Panc1 (cell line): ENCODE measurements around the gene TEAD4. TPM values are rescaled to one million over a fixed set of nuclear protein-coding genes. Genes with fewer than 3 reads are reported as not detected.

ENCODE experiments used
- ATAC-seq: fragments of 200-7000 bp; cut with Tn5 transposase; 2 replicates; pipeline ENCODE4 v1.9.1; 2020; ENCODE audit warnings: mild to moderate bottlenecking, moderate library complexity
- BruUV-seq: library from RNA; stranded (reverse); fragments of 400-500 nt; replicated peaks from 2 replicates; lab custom pipeline; 2021; lab: Mats Ljungman, UMichigan
- CTCF ChIA-PET: fragments of 300-600 bp; sonication (Branson Sonifier 250); formaldehyde crosslinking; loops from one replicate; lab custom pipeline; 2022; ENCODE audit warnings: antibody characterized with exemption; lab: Charles Lee
- POLR2A ChIA-PET: fragments of 300-600 bp; sonication (Branson Sonifier 250); formaldehyde crosslinking; loops from one replicate; lab custom pipeline; 2022; ENCODE audit warnings: antibody characterized with exemption; lab: Charles Lee
- DNase-seq: peaks from one replicate; pipeline ENCODE4 v3.0.0-alpha.2; 2010; ENCODE audit warnings: low read depth, low spot score
- H3K27ac ChIP-seq: 2 replicates; pipeline ENCODE4 v1.5.1; 2011; ENCODE audit warnings: mild to moderate bottlenecking, low read length, inconsistent platforms
- H3K27me3 ChIP-seq: fragments of 200-500 bp; sonication (Bioruptor generic); 2 replicates; pipeline ENCODE4 v1.6.0; 2014; ENCODE audit warnings: low read length, inconsistent platforms; ENCODE audit not compliant: control insufficient read depth, insufficient read depth
- H3K36me3 ChIP-seq: fragments of 200-500 bp; sonication (Bioruptor generic); 2 replicates; pipeline ENCODE4 v1.5.1; 2014; ENCODE audit warnings: inconsistent platforms, mild to moderate bottlenecking, low read length, moderate library complexity; ENCODE audit not compliant: control insufficient read depth, insufficient read depth
- H3K4me1 ChIP-seq: 2 replicates; pipeline ENCODE4 v1.5.1; 2011; ENCODE audit warnings: inconsistent platforms, mild to moderate bottlenecking, low read length, moderate library complexity; ENCODE audit not compliant: control insufficient read depth, insufficient read depth
- H3K4me3 ChIP-seq, 2 experiments: 2 replicates each; pipeline ENCODE4 v1.5.1; 2011 to 2012; ENCODE audit warnings: low read depth in 2 of 2, low read length in 2 of 2, mild to moderate bottlenecking in 2 of 2, inconsistent platforms in 1 of 2, moderate library complexity in 1 of 2
- H3K9me3 ChIP-seq: fragments of 200-500 bp; sonication (Bioruptor generic); 2 replicates; pipeline ENCODE4 v1.5.1; 2014; ENCODE audit warnings: low read depth, mild to moderate bottlenecking, inconsistent platforms, low read length, moderate library complexity; ENCODE audit not compliant: control insufficient read depth, insufficient read depth
- POLR2AphosphoS5 ChIP-seq: IDR thresholded peaks from 2 replicates; pipeline ENCODE4 v1.6.1; 2012; ENCODE audit warnings: mild to moderate bottlenecking, low read depth, low read length, moderate library complexity
- SIN3A ChIP-seq: IDR thresholded peaks from 2 replicates; pipeline ENCODE4 v1.6.1; 2012; ENCODE audit warnings: low read depth, mild to moderate bottlenecking, low read length, moderate library complexity, borderline replicate concordance; ENCODE audit not compliant: insufficient read depth
- TCF7L2 ChIP-seq: IDR thresholded peaks from 2 replicates; pipeline ENCODE4 v1.6.1; 2011; ENCODE audit warnings: mild to moderate bottlenecking, low read depth, low read length, inconsistent platforms
- in situ Hi-C: cut with HindIII; loops from 2 replicates; pipeline ENCODE4 v1.10.0; 2016; ENCODE audit warnings: low sequenced_read_pairs, low pct_unique_long_range_greater_than_20kb
- intact Hi-C: fragments of 100-400 bp; cut with micrococcal nuclease; formaldehyde crosslinking; loops from one replicate; pipeline ENCODE4 v1.10.0; 2022; ENCODE audit not compliant: unreplicated experiment
- total RNA-seq: library from RNA; stranded (reverse); gene quantifications from one replicate; pipeline ENCODE4 v1.2.1, GENCODE V29; 2021; ENCODE audit not compliant: unreplicated experiment
- TF ChIP-seq, protein P1 (sequence below): fragments of 450-650 bp; IDR thresholded peaks from 2 replicates; pipeline ENCODE4 v1.5.1; 2017; ENCODE audit warnings: mild to moderate bottlenecking
- TF ChIP-seq, protein P2 (sequence below), 2 experiments: IDR thresholded peaks; 2 replicates each; pipeline ENCODE4 v1.6.1; 2011 to 2012; ENCODE audit warnings: low read depth in 2 of 2, control low read depth in 1 of 2, low read length in 1 of 2, mild to moderate bottlenecking in 1 of 2, moderate library complexity in 1 of 2; ENCODE audit not compliant: insufficient read depth in 1 of 2

TEAD4 gene
- total RNA-seq, 1 experiment from 2014 or later = 47.6 TPM

DNA sequence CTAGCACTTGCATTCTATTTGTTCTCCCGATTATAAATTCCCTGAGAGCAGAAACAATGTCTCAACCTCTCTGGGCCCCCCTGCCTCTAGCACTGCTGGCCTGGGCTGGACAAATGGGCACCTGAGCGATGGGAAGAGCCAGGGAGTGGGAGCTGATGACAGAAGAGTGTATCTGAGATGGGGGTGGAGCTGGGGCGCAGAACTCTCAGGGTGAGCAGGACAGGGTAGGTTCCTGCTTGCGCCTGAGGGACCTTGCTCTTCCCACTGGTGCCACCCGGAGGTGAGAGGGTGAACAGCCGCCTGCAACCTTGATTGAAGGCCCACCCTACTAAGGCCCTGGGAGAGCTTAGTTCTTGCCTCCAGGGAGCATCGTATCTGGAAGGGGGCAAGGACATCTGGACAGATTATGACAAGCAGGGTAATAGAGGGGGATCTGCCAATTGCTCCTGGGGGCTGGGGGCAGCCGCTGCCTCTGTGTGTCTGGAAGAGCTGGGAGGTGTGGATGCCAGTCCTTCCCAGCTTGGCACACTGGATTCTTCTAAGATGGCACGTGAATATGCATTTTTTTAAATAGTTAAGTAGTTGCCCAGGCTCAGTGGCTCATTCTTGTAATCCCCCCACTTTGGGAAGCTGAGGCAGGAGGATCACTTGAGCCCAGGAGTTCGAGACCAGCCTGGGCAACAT lies 75.0 kb downstream of the TEAD4 start:
- Histone ChIP-seq H3K4me3 (no peak overlapping the region), H3K36me3 (no peaks in the 10 kb centered on the region), H3K9me3 (no peaks in the 10 kb centered on the region), H3K4me1 (no peaks in the 10 kb centered on the region), H3K27ac (no peak overlapping the region), H3K27me3 (no peaks in the 10 kb centered on the region)
- TF ChIP-seq, protein P1, sequence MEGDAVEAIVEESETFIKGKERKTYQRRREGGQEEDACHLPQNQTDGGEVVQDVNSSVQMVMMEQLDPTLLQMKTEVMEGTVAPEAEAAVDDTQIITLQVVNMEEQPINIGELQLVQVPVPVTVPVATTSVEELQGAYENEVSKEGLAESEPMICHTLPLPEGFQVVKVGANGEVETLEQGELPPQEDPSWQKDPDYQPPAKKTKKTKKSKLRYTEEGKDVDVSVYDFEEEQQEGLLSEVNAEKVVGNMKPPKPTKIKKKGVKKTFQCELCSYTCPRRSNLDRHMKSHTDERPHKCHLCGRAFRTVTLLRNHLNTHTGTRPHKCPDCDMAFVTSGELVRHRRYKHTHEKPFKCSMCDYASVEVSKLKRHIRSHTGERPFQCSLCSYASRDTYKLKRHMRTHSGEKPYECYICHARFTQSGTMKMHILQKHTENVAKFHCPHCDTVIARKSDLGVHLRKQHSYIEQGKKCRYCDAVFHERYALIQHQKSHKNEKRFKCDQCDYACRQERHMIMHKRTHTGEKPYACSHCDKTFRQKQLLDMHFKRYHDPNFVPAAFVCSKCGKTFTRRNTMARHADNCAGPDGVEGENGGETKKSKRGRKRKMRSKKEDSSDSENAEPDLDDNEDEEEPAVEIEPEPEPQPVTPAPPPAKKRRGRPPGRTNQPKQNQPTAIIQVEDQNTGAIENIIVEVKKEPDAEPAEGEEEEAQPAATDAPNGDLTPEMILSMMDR = peak; percentile 79
- TF ChIP-seq TCF7L2 = no peak
- in situ Hi-C loops = no loop called here
- POLR2A ChIA-PET = no interaction called here
- intact Hi-C loops = no loop called here
- DNase-seq (no peak), ATAC-seq (peak; percentile 88)
- CTCF ChIA-PET = interaction anchor here (0.6 to 0.8 kb wide), 2 partner anchors 147 to 169 kb away, joined by 3 to 9 read pairs; no protein-coding TSS in a partner anchor
- TSS peak; percentile 39 for BruUV-seq

DNA sequence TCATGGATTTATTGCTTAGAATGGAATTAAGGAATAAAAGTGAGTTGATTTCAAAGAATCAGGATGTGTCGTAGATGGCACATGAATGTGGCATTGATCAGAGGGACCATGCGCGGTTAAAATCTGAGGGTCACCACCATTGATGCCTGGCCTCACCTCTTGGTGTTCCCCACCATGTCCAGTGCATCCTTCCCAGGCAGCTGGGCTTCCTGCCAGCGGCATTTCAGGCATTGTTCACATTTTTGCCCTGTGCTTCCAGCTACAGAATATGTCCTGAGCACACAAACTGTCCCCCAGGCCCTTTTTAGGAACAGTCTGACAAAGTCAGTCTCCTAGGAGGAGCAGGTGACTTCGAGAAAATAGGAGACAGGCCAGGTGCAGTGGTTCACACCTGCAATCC lies 76.0 kb downstream of the TEAD4 start:
- BruUV-seq = no TSS peak
- no peak overlapping the region for H3K27ac ChIP-seq
- in situ Hi-C loops (no loop called here), intact Hi-C loops (no loop called here)
- CTCF ChIA-PET = no interaction called here
- no peaks in the 10 kb centered on the region for H3K36me3 ChIP-seq
- TF ChIP-seq POLR2AphosphoS5 (no peak), TCF7L2 (no peak), SIN3A (no peak)
- TF ChIP-seq, protein P2, sequence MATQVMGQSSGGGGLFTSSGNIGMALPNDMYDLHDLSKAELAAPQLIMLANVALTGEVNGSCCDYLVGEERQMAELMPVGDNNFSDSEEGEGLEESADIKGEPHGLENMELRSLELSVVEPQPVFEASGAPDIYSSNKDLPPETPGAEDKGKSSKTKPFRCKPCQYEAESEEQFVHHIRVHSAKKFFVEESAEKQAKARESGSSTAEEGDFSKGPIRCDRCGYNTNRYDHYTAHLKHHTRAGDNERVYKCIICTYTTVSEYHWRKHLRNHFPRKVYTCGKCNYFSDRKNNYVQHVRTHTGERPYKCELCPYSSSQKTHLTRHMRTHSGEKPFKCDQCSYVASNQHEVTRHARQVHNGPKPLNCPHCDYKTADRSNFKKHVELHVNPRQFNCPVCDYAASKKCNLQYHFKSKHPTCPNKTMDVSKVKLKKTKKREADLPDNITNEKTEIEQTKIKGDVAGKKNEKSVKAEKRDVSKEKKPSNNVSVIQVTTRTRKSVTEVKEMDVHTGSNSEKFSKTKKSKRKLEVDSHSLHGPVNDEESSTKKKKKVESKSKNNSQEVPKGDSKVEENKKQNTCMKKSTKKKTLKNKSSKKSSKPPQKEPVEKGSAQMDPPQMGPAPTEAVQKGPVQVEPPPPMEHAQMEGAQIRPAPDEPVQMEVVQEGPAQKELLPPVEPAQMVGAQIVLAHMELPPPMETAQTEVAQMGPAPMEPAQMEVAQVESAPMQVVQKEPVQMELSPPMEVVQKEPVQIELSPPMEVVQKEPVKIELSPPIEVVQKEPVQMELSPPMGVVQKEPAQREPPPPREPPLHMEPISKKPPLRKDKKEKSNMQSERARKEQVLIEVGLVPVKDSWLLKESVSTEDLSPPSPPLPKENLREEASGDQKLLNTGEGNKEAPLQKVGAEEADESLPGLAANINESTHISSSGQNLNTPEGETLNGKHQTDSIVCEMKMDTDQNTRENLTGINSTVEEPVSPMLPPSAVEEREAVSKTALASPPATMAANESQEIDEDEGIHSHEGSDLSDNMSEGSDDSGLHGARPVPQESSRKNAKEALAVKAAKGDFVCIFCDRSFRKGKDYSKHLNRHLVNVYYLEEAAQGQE (IDR thresholded peaks at IDR 0.05; ENCODE audit: insufficient read depth in 1 of 2, low read depth in 2 of 2, low read length in 1 of 2) = no peak
- TF ChIP-seq, protein P1 = no peak
- no peaks in the 10 kb centered on the region for H3K27me3 ChIP-seq
- POLR2A ChIA-PET = no interaction called here
- no peak overlapping the region for H3K4me3 ChIP-seq
- no peaks in the 10 kb centered on the region for H3K4me1 ChIP-seq
- no peak for DNase-seq
- no peaks in the 10 kb centered on the region for H3K9me3 ChIP-seq
- no peak for ATAC-seq
